Prostate gland (tissue), 2 donors: ENCODE results near the gene PRKAG2. TPM values are rescaled to one million over a fixed set of nuclear protein-coding genes. Genes with fewer than 3 reads are reported as not detected.

Source experiments
- DNase-seq: peaks from one replicate; pipeline ENCODE4 v3.0.0-alpha.2; 2019; ENCODE audit warnings: low spot score
- H3K27ac ChIP-seq, 2 donors: fragments of 200-600 bp; sonication (generic); 2 replicates each; pipeline ENCODE4 v1.5.1; 2017 to 2019
- H3K27me3 ChIP-seq: fragments of 200-600 bp; sonication (generic); replicated peaks from 2 replicates; pipeline ENCODE4 v1.5.1; 2019; ENCODE audit not compliant: insufficient read depth
- H3K36me3 ChIP-seq, 2 donors: fragments of 200-600 bp; sonication (generic); 1 replicate in 1 of 2; 2 replicates in 1 of 2; pipeline versions ENCODE4 v1.5.1 to v1.8.1; 2017 to 2019
- H3K4me1 ChIP-seq: fragments of 200-600 bp; sonication (generic); replicated peaks from 2 replicates; pipeline ENCODE4 v1.5.1; 2019
- H3K4me3 ChIP-seq, 2 donors: fragments of 200-600 bp; sonication (generic); 2 replicates each; pipeline ENCODE4 v1.5.1; 2017 to 2019
- H3K9me3 ChIP-seq: fragments of 200-600 bp; sonication (generic); 2 replicates; pipeline ENCODE4 v1.5.1; 2017
- POLR2A ChIP-seq: fragments of 450-650 bp; IDR thresholded peaks from one replicate; pipeline ENCODE4 v1.6.1; 2016; ENCODE audit warnings: antibody characterized with exemption, mild to moderate bottlenecking
- POLR2AphosphoS5 ChIP-seq: sonication (generic); formaldehyde crosslinking; IDR thresholded peaks from one replicate; pipeline ENCODE4 v1.6.1; 2017; ENCODE audit warnings: antibody characterized with exemption
- WGBS: methylation state at CpG from one replicate; pipeline ENCODE4 v1.1.5; 2018; 5-methylcytosine and 5-hydroxymethylcytosine counted together
- intact Hi-C: fragments of 100-400 bp; cut with DNase I; formaldehyde crosslinking; loops from one replicate; pipeline ENCODE4 v1.14.2; 2022
- total RNA-seq, 2 donors: library from RNA; depleted of rRNA; stranded (reverse); fragments of >200 nt; gene quantifications; one replicate each; pipeline ENCODE4 v1.1.0, GENCODE V29; 2016
- TF ChIP-seq, protein P1 (sequence below), 4 experiments: fragments of 200-600 bp in 2 of 4; fragments of 450-650 bp in 2 of 4; sonication (generic) in 2 of 4; IDR thresholded peaks; 1 replicate in 3 of 4; 2 replicates in 1 of 4; pipeline ENCODE4 v1.5.1; 2016 to 2019; ENCODE audit warnings: antibody characterized with exemption in 4 of 4, mild to moderate bottlenecking in 2 of 4, moderate library complexity in 2 of 4

PRKAG2 gene
- total RNA-seq, 2 donors from 2014 or later, result 31.6 to 38.1 TPM

DNA sequence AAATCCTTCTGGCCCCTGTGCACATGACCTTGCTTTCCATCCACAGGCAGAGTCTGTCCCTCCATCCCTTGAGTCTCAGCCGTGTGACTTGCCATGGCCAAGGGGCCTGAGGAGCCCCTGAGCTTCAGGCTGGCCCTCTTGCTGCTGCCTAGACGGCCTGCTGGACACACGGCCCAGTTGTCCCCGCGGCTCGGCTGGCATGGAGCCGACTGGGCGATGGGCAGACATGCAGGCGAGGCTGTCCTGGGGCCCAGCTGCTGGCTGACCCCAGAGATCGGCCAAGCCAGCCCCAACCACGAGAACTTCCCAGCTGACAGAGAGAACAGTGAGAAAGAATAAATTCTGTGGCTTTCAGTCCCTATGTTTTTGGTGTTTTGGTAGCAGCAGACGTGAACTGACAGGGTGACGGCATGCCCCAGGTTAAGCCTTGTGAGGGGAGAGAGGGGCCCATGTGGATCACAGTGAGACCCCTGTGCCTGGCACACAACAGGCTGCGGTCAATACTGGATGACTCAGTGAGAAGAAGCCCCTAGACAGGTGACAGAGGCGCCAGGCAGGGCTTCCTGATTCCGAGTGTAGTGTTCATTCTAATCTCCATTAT is 11.7 kb downstream of the PRKAG2 start:
- intact Hi-C loops, result no loop called here
- Histone ChIP-seq H3K27ac (no peak overlapping the region), H3K36me3 (no peaks in the 10 kb centered on the region), H3K4me3 (no peak overlapping the region), H3K27me3 (no peaks in the 10 kb centered on the region), H3K4me1 (peaks cover 14% of the 10 kb centered on the region), H3K9me3 (no peaks in the 10 kb centered on the region)
- 92% methylated on average over 16 of the region's 16 CpGs for WGBS
- TF ChIP-seq, protein P1, sequence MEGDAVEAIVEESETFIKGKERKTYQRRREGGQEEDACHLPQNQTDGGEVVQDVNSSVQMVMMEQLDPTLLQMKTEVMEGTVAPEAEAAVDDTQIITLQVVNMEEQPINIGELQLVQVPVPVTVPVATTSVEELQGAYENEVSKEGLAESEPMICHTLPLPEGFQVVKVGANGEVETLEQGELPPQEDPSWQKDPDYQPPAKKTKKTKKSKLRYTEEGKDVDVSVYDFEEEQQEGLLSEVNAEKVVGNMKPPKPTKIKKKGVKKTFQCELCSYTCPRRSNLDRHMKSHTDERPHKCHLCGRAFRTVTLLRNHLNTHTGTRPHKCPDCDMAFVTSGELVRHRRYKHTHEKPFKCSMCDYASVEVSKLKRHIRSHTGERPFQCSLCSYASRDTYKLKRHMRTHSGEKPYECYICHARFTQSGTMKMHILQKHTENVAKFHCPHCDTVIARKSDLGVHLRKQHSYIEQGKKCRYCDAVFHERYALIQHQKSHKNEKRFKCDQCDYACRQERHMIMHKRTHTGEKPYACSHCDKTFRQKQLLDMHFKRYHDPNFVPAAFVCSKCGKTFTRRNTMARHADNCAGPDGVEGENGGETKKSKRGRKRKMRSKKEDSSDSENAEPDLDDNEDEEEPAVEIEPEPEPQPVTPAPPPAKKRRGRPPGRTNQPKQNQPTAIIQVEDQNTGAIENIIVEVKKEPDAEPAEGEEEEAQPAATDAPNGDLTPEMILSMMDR (IDR thresholded peaks at IDR 0.05), result no peak
- TF ChIP-seq POLR2A (no peak), POLR2AphosphoS5 (no peak)
- DNase-seq, result no peak

DNA sequence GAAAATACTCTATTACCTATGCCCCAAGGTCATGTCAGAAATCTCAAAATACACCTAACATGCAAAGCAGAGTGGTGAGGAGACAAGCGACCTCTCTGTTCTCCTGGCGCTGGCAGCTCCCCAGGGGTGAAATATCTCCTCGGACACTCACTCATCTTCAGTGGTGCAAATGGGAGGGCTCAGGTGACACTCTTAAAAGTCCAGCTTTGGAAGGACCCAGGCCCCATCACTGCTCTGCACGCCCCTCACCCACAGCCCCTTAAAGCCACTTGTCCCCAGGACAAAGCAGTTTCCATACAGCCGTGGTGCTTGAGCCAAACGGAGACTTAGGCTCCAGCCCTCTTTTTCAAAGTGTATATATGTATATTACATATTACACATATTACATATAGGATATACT is 12.4 kb downstream of the PRKAG2 start:
- intact Hi-C loops, result no loop called here
- no peak overlapping the region for H3K4me3 ChIP-seq
- no peak for DNase-seq
- H3K27me3 ChIP-seq, result no peaks in the 10 kb centered on the region
- H3K4me1 ChIP-seq, result peaks cover 14% of the 10 kb centered on the region
- H3K27ac ChIP-seq, result no peak overlapping the region
- H3K9me3 ChIP-seq, result no peaks in the 10 kb centered on the region
- WGBS, result 89% methylated on average over 6 of the region's 6 CpGs
- no peak for TF ChIP-seq POLR2A
- TF ChIP-seq, protein P1 (IDR thresholded peaks at IDR 0.05), result no peak
- TF ChIP-seq POLR2AphosphoS5, result no peak
- H3K36me3 ChIP-seq, result no peaks in the 10 kb centered on the region

DNA sequence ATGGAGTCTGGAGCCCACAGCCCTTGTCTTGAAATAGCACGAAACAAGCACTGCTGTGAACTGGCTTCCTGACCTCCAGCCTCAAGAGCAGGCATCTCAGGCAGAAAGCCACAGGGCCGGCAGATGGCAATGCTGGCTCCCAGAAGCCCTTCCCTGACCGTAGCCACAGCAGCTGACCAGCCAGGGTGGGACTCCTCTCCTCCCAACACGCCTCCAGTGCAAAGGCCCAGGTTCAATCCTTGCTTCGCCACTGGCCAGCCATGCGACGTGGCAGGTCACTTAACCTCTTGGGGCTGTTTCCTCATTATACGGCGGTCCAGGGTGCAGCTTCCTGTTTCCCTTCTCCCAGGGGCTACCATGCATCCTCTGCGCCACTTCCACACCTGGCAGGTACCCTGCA is 12.8 kb downstream of the PRKAG2 start:
- no peak for DNase-seq
- Histone ChIP-seq H3K4me3 (no peak overlapping the region), H3K9me3 (no peaks in the 10 kb centered on the region), H3K27ac (no peak overlapping the region), H3K36me3 (no peaks in the 10 kb centered on the region), H3K4me1 (peaks cover 9% of the 10 kb centered on the region), H3K27me3 (no peaks in the 10 kb centered on the region)
- intact Hi-C loops, result no loop called here
- TF ChIP-seq, protein P1 (IDR thresholded peaks at IDR 0.05), result no peak
- TF ChIP-seq POLR2AphosphoS5 (no peak), POLR2A (no peak)
- WGBS, result 95% methylated on average over 10 of the region's 10 CpGs

DNA sequence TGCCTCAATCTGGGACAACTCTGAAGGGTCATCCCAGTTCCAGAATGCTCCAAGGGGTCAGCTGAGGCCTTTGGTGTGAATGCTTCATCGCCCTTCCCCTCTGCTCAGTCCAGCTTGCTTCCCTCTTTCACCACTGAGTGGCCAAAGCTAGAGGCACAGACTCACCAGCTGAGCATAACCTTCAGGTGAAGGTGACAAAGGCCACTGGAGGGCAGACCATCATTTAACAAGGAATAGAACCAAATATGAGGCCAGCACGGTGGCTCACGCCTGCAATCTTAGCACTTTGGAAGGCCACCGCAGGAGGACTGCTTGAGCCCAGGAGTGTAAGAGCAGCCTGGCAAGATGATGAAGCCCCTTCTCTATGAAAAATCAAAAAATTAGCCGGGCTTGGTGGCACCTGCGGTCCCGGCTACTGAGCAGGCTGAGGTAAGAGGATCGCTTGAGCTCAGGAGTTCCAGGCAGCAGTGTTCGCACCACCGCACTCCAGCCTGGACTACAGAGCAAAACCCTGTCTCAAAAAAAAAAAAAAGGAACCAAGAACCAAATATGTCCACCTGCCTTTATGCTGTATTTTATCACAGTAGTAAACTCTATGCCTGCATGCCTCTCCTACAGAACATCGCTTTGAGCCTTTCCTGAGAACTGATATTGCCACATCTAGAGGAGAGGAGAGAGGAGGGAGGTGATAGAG is 13.4 kb downstream of the PRKAG2 start:
- intact Hi-C loops, result no loop called here
- DNase-seq, result no peak
- WGBS, result 93% methylated on average over 11 of the region's 11 CpGs
- TF ChIP-seq, protein P1 (IDR thresholded peaks at IDR 0.05), result no peak
- TF ChIP-seq POLR2AphosphoS5, result no peak
- no peak for TF ChIP-seq POLR2A
- Histone ChIP-seq H3K9me3 (no peaks in the 10 kb centered on the region), H3K36me3 (no peaks in the 10 kb centered on the region), H3K4me1 (peaks cover 9% of the 10 kb centered on the region), H3K27ac (no peak overlapping the region), H3K27me3 (no peaks in the 10 kb centered on the region), H3K4me3 (no peak overlapping the region)
